Stomach (tissue), 4 donors: ENCODE data around the gene REV3L.

Experiments used
- POLR2AphosphoS5 ChIP-seq, 3 donors: sonication (generic); formaldehyde crosslinking; IDR thresholded peaks; one replicate each; pipeline ENCODE4 v1.6.1; 2016; ENCODE audit warnings: antibody characterized with exemption in 3 of 3
- TF ChIP-seq, protein P1 (sequence below), 7 experiments: fragments of 450-650 bp in 4 of 7; fragments of 200-600 bp in 3 of 7; sonication (generic) in 3 of 7; IDR thresholded peaks; one replicate each; pipeline ENCODE4 v1.5.1; 2016 to 2019; ENCODE audit warnings: antibody characterized with exemption in 7 of 7, control low read depth in 2 of 7, mild to moderate bottlenecking in 1 of 7

DNA sequence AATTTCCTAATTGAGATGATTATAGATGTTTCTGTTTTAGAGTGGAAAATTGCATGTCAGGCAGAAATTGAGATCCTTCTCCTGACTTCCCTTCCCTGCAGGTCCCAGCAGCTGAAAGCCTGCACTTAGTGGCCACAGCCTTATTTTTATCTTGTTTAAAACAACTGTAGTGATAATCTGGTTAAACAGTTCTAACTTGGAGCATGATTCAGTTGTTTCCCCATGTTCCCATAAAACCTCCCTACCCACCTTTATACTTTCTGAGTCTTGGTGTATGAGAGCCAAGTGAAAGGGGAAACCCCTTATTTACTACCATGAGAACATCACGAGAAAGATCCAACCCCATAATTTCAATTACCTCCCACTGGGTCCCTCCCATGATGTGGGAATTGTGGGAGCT lies 200.5 kb downstream of the REV3L start:
- TF ChIP-seq, protein P1, sequence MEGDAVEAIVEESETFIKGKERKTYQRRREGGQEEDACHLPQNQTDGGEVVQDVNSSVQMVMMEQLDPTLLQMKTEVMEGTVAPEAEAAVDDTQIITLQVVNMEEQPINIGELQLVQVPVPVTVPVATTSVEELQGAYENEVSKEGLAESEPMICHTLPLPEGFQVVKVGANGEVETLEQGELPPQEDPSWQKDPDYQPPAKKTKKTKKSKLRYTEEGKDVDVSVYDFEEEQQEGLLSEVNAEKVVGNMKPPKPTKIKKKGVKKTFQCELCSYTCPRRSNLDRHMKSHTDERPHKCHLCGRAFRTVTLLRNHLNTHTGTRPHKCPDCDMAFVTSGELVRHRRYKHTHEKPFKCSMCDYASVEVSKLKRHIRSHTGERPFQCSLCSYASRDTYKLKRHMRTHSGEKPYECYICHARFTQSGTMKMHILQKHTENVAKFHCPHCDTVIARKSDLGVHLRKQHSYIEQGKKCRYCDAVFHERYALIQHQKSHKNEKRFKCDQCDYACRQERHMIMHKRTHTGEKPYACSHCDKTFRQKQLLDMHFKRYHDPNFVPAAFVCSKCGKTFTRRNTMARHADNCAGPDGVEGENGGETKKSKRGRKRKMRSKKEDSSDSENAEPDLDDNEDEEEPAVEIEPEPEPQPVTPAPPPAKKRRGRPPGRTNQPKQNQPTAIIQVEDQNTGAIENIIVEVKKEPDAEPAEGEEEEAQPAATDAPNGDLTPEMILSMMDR (IDR thresholded peaks at IDR 0.05), result no peak
- no peak for TF ChIP-seq POLR2AphosphoS5 (IDR thresholded peaks at IDR 0.05)
